Measurements from ENCODE around the gene SARDH. TPM values are rescaled to one million over a fixed set of nuclear protein-coding genes. Genes with fewer than 3 reads are reported as not detected.

The SARDH gene
- total RNA-seq, 1 experiment from 2014 or later: not detected

- DNase-seq: no peak
- no peak overlapping the region for H3K4me3 Mint-ChIP-seq (ENCODE audit: low read depth, unreplicated experiment)
- no peak overlapping the region for H3K27ac Mint-ChIP-seq (ENCODE audit: unreplicated experiment)
- TF ChIP-seq CTCF (IDR thresholded peaks at IDR 0.05; ENCODE audit: unreplicated experiment): no peak
- H3K27me3 Mint-ChIP-seq (ENCODE audit: unreplicated experiment): peaks cover 90% of the 10 kb centered on the region
- H3K36me3 Mint-ChIP-seq (ENCODE audit: insufficient read depth, unreplicated experiment): no peaks in the 10 kb centered on the region
- BruUV-seq (replicated peaks): no TSS peak
- no peaks in the 10 kb centered on the region for H3K9me3 Mint-ChIP-seq (ENCODE audit: low read depth, unreplicated experiment)
- intact Hi-C loops (cut with micrococcal nuclease; ENCODE audit: unreplicated experiment): no loop called here
- CTCF ChIA-PET: no interaction called here
- no peaks in the 10 kb centered on the region for H3K4me1 Mint-ChIP-seq (ENCODE audit: low read depth, unreplicated experiment)
Measured at GRCh38 chr9:133696071-133696472, 42.1 kb downstream of the SARDH start.

- CTCF ChIA-PET: no interaction called here
- no peaks in the 10 kb centered on the region for H3K36me3 Mint-ChIP-seq (ENCODE audit: insufficient read depth, unreplicated experiment)
- no peaks in the 10 kb centered on the region for H3K4me1 Mint-ChIP-seq (ENCODE audit: low read depth, unreplicated experiment)
- no peak for DNase-seq
- peaks cover 76% of the 10 kb centered on the region for H3K27me3 Mint-ChIP-seq (ENCODE audit: unreplicated experiment)
- H3K27ac Mint-ChIP-seq (ENCODE audit: unreplicated experiment): no peak overlapping the region
- TF ChIP-seq CTCF (IDR thresholded peaks at IDR 0.05; ENCODE audit: unreplicated experiment): no peak
- no TSS peak for BruUV-seq (replicated peaks)
- H3K4me3 Mint-ChIP-seq (ENCODE audit: low read depth, unreplicated experiment): no peak overlapping the region
- no peaks in the 10 kb centered on the region for H3K9me3 Mint-ChIP-seq (ENCODE audit: low read depth, unreplicated experiment)
- intact Hi-C loops (cut with micrococcal nuclease; ENCODE audit: unreplicated experiment): no loop called here
Measured at GRCh38 chr9:133694686-133695085, 43.5 kb downstream of the SARDH start.

GRCh38 chr9:133693703-133694529 lies 44.2 kb downstream of the SARDH start:
- no peaks in the 10 kb centered on the region for H3K4me1 Mint-ChIP-seq (ENCODE audit: low read depth, unreplicated experiment)
- CTCF ChIA-PET: no interaction called here
- no peak overlapping the region for H3K4me3 Mint-ChIP-seq (ENCODE audit: low read depth, unreplicated experiment)
- BruUV-seq (replicated peaks): no TSS peak
- H3K27me3 Mint-ChIP-seq (ENCODE audit: unreplicated experiment): peaks cover 75% of the 10 kb centered on the region
- no peak overlapping the region for H3K27ac Mint-ChIP-seq (ENCODE audit: unreplicated experiment)
- no peak for DNase-seq
- intact Hi-C loops (cut with micrococcal nuclease; ENCODE audit: unreplicated experiment): no loop called here
- no peaks in the 10 kb centered on the region for H3K36me3 Mint-ChIP-seq (ENCODE audit: insufficient read depth, unreplicated experiment)
- H3K9me3 Mint-ChIP-seq (ENCODE audit: low read depth, unreplicated experiment): no peaks in the 10 kb centered on the region
- TF ChIP-seq CTCF (IDR thresholded peaks at IDR 0.05; ENCODE audit: unreplicated experiment): no peak

- no peak overlapping the region for H3K27ac Mint-ChIP-seq (ENCODE audit: unreplicated experiment)
- BruUV-seq (replicated peaks): no TSS peak
- TF ChIP-seq CTCF (IDR thresholded peaks at IDR 0.05; ENCODE audit: unreplicated experiment): no peak
- no peaks in the 10 kb centered on the region for H3K9me3 Mint-ChIP-seq (ENCODE audit: low read depth, unreplicated experiment)
- H3K36me3 Mint-ChIP-seq (ENCODE audit: insufficient read depth, unreplicated experiment): no peaks in the 10 kb centered on the region
- DNase-seq: no peak
- no peak overlapping the region for H3K4me3 Mint-ChIP-seq (ENCODE audit: low read depth, unreplicated experiment)
- H3K27me3 Mint-ChIP-seq (ENCODE audit: unreplicated experiment): peaks cover 75% of the 10 kb centered on the region
- intact Hi-C loops (cut with micrococcal nuclease; ENCODE audit: unreplicated experiment): no loop called here
- H3K4me1 Mint-ChIP-seq (ENCODE audit: low read depth, unreplicated experiment): no peaks in the 10 kb centered on the region
- CTCF ChIA-PET: no interaction called here
Measured at GRCh38 chr9:133693116-133693515, 45.0 kb downstream of the SARDH start.
